Stimulated activated CD8-positive, alpha-beta memory T cell treated with anti-CD3 and anti-CD28 coated beads, Interleukin-4, amount 100 ng/mL, for 1 hour (primary cell): Measurements from ENCODE around the gene INO80B.
"Not testable (repeated sequence)": the region's sequence is repeated elsewhere in the genome, so short reads cannot be mapped to it uniquely, and the experiment has no call there.

Source experiments
- DNase-seq, 2 donors: peaks; one replicate each; pipeline ENCODE4 v3.0.0-alpha.2; 2020; ENCODE audit warnings: low read depth in 2 of 2, low spot score in 1 of 2

INO80B gene

DNA sequence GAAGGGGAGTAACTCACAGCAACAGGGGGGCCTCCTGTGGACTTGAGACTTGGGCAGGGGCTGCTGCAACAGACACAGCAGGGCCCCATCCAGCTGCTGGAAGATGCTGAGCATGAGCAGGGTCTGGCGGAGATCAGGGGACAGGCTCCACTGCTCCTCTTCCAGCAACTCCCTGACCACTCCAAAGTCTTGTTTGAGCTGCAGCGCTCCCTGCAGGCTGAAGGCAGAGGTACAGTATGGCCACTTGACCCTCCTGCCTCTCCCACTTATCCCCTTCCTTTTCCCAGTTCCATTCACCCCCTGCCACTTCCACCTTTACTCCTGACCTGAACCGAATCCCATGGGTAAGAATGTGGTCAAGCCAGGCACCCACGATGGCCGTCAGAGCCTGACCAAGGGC, 20.0 kb downstream of the INO80B start:
- DNase-seq, result no peak

DNA sequence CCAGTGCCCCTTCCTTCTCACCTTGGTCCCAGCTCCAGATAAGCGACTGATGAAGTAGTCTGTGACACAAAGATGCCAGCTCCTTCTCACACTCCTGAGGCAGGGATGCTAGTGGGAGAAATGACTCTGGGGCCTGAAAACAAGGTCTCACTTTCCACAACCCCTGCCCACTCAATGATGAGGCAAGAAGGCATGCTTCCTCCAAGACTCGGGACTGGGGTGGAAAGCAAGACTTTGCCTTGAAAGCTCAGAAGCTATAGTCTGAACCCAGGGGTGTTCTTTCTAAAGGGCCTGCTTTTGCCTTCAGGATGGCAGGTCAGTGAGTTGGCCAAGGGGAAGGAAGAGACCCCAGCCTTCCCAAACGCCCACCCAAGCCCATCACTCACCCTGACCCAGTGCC, 26.5 kb downstream of the INO80B start:
- DNase-seq, result no peak

DNA sequence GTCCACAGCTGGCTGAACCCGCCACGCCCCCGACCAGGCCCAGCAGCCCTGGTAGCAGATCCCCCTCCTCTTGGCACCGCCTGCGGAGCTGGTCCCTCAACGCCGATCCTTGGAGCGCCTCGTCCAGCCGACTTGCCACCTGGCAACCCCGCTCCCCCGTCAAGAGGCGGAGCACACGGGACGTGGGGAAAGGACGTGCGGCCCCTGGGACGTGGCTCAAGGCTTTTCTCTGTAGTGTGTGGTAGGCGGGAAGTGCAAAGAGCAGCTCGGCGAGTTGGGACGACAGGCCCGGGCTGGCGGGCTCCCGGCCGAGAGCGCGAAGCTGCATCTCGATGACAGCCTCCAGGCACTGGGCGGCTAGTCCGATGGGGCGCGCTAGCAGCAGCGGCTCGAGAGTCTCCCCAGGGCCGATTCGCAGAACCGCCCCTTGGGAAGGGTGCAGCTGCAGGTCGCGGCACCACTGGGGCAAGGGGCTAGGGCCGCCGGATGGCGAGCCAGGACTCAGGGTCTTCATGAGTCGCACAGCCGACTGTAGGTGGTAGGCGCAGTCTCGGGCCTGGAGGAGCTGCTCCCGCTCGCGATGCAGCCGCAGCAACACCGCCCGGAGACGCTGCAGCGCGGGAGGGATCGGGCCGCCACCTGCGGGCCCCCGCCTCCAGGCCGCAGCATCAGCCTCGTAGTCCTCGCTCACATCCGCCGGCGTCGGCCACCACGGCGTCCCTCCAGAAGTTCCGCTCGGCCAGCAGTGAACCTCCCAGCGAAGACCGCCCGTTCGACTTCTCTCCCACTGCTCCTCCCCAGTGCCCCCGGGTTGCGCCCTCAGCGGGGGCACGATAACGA, 27.3 kb downstream of the INO80B start:
- no peak for DNase-seq

DNA sequence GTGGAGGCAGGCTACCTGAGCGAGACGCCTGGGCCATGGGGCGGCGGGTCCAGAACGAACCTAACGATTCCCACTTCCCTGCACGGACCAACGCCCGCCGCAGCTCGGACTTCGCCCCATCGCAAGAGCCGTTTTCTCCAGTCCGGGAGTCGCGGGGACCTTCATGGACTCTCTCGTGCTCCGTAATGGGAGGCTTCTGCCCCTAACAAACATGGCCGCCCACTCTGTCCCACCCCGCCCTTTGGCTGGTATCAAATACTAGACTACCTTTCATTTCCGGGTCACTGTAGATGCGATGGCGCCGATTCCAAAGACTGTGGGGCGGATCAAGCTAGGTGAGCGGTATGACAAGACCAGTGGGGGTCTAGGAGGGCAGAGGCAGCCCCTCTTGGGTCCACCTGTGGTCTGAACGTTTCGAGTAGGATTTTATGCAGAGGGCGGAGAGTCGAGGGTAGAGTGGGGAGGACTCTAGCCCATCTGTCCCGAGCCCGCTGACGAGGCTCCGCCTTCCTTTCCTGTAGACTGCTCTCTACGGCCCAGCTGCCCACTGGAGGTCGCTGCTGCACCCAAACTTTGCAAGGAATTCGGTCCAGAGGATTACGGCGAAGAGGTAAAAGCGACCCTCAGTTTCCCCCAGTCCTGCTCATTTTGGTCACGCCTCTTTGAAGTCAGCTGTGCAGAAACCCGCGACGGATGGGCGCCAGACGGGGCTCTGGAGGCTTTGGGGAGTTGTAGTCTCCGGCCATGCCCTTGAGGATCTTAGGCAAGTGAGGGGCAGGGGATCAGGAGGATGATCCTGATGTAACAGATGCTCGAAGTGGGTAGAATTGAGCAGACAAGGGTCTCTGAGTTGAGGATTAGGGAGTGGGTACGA, 28.2 kb downstream of the INO80B start, which contains the start of the genes CCDC142 and TTC31:
TSS of gene CCDC142 (minus strand) at position 198 of the 874 bp plus-strand sequence. CDS start at position 37, 161 bp downstream.
TSS of gene TTC31 (plus strand) at position 281 of the 874 bp plus-strand sequence. CDS start at position 296, 15 bp downstream.
- DNase-seq, result peak; percentile 82 to 86

DNA sequence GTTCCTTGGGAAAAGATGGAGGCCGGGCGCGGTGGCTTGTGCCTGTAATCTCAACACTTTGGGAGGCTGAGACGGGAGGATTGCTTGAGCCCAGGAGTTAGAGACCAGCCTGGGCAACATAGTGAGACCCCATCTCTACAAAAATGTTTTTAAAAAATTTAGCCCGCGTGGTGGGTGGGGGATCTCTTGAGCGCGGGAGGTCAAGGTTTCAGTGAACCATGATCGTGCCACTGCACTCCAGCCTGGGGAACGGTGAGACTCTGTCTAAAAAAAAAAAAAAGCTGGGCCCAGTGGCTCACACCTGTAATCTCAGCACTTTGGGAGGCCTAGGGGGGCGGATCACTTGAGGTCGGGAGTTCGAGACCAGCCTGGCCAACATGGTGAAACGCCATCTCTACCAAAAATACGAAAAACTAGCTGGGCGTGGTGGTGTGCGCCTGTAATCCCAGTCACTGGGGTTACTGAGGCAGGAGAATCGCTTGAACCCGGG, 28.8 kb downstream of the INO80B start:
- not testable (repeated sequence) for DNase-seq

DNA sequence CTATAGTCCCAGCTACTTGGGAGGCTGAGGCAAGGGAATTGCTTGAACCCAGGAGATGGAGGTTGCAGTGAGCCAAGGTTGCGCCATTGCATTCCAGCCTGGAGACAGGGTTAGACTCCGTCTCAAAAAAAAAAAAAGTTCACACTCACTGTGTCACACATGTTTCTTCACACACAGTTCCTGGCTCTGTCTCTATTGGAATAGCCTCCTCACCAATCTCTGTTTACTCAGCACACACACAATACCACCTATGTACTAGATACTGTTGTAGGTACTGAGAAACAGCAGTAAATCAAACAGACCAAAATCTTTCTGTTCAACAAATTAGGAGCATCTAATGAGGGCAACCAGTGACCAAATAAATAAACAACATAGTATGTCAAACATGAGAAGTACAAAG, 31.3 kb downstream of the INO80B start:
- no peak for DNase-seq

DNA sequence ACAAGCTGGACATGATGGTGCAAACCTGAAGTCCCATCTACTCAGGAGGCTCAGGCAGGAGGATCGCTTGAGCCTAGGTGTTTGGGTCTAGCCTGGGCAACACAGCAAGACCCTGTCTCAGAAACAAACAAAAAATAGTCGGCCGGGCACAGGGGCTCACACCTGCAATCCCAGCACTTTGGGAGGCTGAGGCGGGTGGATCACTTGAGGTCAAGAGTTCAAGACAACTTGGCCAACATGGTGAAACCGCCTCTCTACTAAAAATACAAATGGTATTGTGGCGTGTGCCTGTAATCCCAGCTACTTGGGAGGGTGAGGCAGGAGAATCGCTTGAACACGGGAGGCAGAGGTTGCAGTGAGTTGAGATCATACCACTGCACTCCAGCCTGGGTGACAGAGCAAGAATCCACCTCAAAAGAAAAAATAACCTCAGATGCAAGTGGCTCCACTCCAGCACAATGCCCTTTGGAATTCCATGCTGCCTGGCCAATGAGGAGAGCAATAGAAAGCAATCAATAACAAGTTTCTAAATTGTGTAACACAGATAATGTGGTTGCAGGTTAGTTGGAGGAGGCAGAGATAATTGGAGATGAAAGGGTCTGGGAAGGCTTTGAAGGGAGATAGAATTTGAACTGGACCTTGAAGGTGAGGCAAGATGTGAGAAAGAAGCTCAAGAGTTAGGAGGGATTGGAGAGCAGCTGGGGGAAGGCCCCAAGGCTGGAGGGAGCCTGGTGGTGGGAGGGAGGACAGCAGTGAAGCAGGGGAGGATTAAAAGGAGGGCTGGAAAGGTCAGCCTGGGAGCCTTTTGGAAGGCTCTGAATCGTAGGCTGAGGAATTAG, 34.0 kb downstream of the INO80B start:
- no peak for DNase-seq

DNA sequence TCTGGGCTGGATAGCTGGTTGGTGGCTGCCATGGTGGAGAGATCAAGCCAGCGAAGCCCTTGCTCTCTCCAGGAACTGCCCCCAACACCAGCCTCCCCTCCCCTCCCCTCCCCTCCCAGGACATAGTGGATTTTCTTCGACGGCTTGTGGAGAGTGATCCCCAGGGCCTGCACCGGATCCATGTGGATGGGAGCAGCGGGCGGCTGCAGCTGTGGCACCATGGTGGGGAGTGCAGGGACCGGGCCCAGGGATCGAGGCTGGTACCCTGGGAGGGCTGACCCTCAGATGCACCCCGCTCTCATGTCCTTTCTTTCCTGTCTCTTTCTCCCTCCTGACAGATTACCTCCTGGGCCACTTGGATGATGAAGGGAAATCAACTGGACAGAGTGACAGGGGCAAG, 35.0 kb downstream of the INO80B start:
- DNase-seq, result no peak

DNA sequence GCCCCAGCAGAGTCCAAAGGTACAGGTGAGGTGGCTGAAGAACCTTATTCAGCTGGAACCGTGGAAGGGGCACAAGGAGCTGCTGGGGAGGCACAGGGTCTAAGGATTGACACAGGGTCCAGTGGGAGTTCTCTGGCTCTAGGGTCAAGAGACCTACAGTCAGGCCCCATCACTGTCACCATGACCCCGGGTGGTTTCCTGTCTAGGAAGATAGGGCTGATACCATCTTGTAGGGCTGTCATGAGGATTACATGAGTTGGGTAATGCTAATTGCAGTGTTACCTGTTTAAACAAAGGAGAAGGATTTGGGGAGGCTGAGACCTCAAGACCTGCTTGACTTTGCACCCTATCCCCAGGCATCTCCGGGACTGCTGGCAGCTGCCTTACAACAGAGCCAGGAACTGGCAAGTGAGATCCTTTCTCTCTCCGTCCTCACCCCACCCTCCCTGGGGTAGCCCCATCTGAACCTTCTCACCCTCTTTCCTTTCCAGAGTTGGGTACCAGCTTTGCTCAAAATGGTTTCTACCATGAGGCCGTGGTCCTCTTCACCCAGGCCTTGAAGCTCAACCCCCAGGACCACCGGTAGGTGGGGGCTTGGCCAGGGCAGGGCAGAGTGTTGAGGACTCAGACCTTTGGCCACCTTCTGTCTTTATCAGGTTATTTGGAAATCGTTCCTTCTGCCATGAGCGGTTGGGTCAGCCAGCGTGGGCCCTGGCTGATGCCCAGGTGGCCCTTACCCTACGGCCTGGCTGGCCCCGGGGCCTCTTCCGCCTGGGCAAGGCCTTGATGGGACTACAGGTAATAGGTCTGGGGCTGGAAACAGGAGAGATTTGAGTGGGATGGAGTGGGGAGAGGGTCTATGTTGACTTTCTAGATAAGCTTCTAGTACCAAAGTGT, 37.0 kb downstream of the INO80B start:
- no peak for DNase-seq

DNA sequence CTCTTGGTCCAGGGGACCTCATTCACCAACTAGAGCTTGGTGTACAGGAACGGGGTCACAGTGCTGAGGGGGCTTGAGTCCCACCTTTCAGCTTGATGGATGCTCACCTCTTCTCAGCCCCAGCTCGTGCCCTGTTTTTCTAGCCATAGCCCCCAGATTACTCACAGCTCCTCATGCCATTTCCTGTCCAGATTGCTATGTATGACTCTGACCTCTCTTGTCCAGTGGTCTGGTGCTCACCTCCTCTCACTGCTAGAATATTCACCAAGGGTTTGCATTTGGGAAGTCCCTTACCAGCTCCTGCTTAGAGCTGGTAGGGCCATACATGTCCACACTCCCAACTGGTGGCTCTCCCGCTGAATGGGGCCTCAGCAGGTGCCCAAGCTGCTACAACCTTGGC, 38.7 kb downstream of the INO80B start:
- DNase-seq, result no peak

DNA sequence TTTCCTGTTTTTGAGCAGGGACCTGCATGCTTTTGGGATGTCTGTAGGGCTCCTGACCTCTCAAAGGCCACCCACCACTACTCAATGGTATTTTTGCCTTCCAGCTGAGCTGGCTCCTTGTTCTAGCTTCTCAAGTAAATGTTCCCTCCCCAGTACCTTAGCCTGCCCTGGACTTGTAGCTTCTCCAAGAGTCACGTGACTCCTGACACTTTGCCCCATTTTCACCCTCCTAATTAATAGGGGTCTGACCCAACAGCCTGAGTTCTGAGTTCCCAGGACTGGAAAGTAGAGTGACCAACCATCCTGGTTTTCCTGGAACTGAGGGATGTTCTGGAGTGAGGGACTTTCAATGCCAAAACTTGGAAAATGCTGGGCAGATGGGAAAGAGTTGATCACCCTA, 40.6 kb downstream of the INO80B start:
- DNase-seq, result no peak

DNA sequence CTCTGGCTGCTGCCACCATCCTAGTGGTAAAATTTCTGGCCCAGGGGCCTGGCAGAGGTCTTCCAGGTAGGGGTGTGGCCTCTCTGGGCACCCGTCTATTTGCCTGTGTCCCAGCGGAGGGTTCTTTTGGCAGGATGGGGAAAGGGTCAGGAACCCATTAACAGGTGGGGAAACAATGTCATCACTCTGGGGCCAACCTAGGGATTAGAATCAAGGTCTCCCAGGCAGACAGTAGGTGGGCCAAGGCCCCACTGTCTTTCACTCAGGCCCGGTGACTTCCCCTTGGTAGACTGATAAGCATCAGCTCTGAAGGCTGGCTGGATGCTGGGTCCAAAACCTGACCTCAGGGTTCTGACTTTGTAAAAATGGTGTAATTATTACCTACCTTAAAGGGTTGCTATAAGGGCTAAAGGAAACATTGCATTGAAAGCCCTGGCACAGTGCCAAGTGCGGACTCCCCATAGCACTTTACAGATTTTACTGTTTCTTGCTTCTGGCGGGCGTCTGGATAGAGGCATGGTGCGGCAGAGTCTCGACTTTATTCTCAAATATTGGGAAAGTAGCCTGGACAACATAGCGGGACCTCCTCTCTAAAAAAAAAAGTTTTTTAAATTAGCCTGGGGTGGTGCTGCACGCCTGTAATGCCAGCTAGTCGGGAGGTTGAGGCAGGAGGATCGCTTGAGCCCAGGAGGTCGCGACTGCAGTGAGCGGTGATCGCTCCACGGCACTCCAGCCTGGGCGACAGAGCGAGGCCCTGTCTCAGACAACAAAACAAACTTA, 42.3 kb downstream of the INO80B start:
- DNase-seq, result no peak

DNA sequence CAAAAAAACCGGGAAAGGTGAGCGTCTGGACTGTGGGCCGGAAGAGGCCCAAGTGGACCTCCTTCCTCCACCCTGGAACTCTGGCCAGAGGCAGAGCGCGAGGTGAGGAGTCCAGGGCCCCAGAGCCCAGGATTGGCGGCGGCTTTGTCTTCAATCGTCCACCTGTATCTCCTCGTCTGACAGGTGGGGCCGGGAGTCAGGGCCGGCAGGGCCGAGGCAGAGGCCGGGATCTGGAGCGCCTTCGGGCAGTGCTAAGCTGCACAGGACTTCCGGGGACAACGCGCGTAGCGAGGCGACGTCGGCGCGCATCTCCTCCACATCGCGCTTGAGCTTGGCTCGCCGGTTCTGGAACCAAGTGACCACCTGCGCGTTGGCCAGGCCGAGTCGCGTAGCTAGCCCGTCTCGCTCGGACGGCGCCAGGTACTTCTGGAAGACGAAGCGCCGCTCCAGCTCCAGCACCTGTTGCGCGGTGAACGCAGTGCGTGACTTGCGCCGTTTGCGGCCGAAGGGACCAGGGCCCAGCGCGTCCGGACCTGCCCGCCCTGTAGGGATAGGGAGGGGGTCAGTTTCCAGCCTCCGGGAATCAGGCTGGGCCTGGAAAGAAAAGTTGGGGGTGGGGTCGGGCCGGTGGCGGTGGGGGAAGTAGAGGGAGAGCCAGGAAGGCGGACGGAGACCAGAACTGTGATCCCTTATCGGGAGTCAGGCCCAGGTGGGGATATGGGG, 43.1 kb downstream of the INO80B start:
- no peak for DNase-seq

DNA sequence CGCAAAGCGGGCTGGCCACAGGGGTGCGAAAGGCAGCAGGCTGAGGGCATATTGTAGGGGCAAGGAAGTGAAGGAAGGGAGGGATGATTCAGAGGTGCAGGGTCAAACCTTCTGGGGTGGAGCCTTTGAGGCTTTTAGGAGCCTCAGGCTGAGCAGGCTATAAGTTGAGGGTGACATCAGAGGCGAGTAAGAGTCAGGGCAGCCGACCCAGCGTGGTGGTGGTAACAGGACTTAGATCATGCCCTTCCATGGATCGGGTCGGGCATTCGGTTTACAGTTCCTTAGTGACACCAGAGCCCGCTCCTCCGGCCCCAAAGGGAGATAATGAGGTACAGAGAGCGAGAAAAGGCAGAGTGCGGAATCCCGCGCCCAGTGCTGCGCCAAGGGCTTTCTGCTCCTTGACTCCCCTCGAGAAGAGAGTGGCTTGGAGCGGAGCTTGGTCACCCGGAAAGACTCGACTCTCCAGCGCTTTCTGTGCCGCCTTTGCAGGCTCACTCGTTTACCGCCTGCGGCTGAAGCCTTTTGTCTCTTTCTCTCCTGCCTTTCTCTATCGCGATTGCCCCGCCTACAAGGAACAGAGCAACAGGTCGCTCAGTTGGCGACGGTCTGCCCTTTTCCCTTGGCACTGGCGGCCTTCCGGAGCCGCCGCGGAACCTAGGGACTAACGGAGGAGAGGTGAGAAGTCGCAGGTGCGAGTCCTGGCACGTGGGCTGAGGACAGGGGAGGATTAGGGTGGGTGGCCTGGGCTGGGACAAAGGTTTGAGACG, 43.8 kb downstream of the INO80B start:
- DNase-seq, result no peak

DNA sequence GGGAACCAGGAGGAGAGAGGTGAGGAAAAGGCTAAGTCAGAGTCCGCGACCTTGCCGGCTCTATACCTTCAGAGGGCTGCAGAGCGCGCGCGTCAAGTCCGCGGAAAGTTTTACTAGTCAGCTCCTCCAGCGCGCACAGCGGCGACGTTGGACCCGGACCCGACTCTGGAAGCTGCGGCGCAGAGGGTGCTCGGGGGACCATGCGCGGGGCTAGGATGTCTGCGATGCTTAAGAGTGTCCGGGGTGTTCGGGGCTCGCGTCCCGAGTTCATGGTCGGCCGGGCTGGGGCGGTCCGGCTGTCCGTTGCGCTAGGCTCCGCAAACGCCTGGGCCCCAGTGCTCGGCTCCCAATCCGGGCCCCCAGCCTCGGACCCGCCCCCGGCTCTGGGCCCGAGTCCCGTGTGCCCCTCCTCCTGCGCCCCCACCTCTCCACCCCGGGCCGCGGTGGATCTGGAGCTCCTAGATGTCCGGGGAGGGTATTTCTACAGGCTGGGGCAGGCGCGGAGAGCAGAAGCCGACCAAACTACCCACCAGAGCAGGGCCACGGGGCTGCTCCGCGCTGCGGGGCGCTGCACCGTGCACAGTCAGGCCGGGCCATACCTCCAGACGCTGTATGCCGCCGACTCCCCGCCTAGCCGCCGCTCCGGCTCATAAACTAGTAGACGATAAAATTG, 44.5 kb downstream of the INO80B start, which contains the start of gene LBX2:
TSS of gene LBX2 (minus strand) at position 337 of the 673 bp plus-strand sequence. CDS start at position 271, 66 bp downstream.
- no peak for DNase-seq

DNA sequence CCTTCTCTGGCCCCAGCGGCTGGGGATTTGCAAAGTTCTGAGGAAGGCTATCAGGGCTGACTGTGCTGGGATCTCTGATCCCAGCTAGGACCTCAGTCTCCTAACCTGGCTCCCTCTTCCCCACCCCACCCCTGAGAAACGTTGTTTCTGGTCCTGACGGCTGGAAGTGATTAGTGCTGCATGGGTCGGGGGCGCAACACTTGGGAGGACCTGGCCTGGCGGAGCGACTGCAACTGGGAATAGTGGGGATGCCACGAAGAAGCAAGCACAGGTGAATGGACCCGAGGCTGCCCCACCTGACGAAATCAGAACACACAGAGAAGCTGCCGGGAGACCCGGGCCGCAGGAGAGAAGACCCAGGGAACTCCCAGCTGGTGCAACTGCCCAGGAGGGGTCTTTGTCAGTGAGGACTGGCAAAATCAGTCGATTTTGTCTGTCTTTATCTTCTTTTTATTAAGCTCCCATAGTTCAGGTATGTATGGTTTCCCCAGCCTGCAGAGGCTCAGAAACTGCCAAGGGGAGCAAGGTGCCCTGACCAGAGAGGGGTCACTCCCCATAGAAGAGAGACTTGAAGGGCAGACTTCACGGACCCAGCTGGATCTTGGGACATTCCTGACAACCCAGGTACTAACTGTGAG, 45.2 kb downstream of the INO80B start:
- DNase-seq, result no peak

DNA sequence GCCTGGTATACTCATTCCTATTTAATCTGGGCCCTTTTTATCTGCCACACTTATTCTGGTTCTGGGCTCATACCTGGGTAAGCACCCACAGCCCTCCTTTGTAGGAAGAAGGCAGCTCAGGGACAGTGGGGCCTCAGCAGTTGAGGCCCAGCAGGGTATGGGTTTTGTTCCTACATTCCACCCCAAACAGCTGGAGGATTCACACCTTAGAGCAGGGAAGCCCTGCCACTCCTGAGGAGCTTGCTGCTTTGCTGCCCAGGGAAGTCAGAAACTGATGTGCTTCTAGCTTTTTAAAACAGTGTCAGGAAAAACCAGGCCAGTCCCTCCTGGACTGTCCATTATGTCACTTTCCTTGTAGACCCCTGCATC, 45.7 kb downstream of the INO80B start:
- no peak for DNase-seq
